ENCODE results near the gene PHACTR3.
"Not testable (repeated sequence)": the region's sequence is repeated elsewhere in the genome, so short reads cannot be mapped to it uniquely, and the experiment has no call there.

The PHACTR3 gene

GRCh38 chr20:59873409-59873808, 269.1 kb downstream of the PHACTR3 start:
- no peak for DNase-seq (ENCODE audit: low spot score)

- DNase-seq (ENCODE audit: low spot score) = no peak
Observed at GRCh38 chr20:59880198-59880597, 275.9 kb downstream of the PHACTR3 start.

- no peak for DNase-seq (ENCODE audit: low spot score)
Observed at GRCh38 chr20:59884494-59884893, 280.2 kb downstream of the PHACTR3 start.

- DNase-seq (ENCODE audit: low spot score) = no peak
Observed at GRCh38 chr20:59888050-59888449, 283.7 kb downstream of the PHACTR3 start.

GRCh38 chr20:59890035-59890434, 285.7 kb downstream of the PHACTR3 start:
- not testable (repeated sequence) for DNase-seq (ENCODE audit: low spot score)

- DNase-seq (ENCODE audit: low spot score) = no peak
Observed at GRCh38 chr20:59891581-59891980, 287.2 kb downstream of the PHACTR3 start.

- no peak for DNase-seq (ENCODE audit: low spot score)
Observed at GRCh38 chr20:59895908-59896307, 291.6 kb downstream of the PHACTR3 start.
